MM.1S (cell line): Measurements from ENCODE around the gene RPL18A.

Source experiments
- DNase-seq: peaks from one replicate; pipeline ENCODE4 v3.0.0-alpha.2; 2015
- H2AFZ ChIP-seq: fragments of 300-600 bp; sonication (generic); 2 replicates; pipeline ENCODE4 v1.6.0; 2016; ENCODE audit warnings: antibody characterized with exemption, low read length
- H3F3A ChIP-seq: fragments of 300-600 bp; sonication (generic); 2 replicates; pipeline ENCODE4 v1.6.1; 2016; ENCODE audit warnings: mild to moderate bottlenecking, antibody characterized with exemption, low read length, moderate library complexity, mixed read lengths; ENCODE audit not compliant: insufficient read depth
- H3K27ac ChIP-seq: fragments of 300-600 bp; sonication (generic); 2 replicates; pipeline ENCODE4 v1.5.1; 2016; ENCODE audit warnings: mild to moderate bottlenecking, low read length
- H3K27me3 ChIP-seq: fragments of 300-600 bp; sonication (generic); replicated peaks from 2 replicates; pipeline ENCODE4 v1.6.0; 2016; ENCODE audit warnings: low read length; ENCODE audit not compliant: insufficient read depth
- H3K36me3 ChIP-seq: fragments of 300-600 bp; sonication (generic); replicated peaks from 2 replicates; pipeline ENCODE4 v1.6.1; 2016; ENCODE audit warnings: mild to moderate bottlenecking, low read length, mixed read lengths; ENCODE audit not compliant: insufficient read depth
- H3K4me1 ChIP-seq: fragments of 300-600 bp; sonication (generic); 2 replicates; pipeline ENCODE4 v1.6.1; 2016; ENCODE audit warnings: low read length, mixed read lengths
- H3K4me2 ChIP-seq: fragments of 300-600 bp; sonication (generic); 2 replicates; pipeline ENCODE4 v1.6.0; 2016; ENCODE audit warnings: low read depth, low read length
- H3K4me3 ChIP-seq: fragments of 300-600 bp; sonication (generic); 2 replicates; pipeline ENCODE4 v1.5.1; 2016; ENCODE audit warnings: low read length, mixed read lengths
- H3K79me2 ChIP-seq: fragments of 300-600 bp; sonication (generic); 2 replicates; pipeline ENCODE4 v1.6.1; 2016; ENCODE audit warnings: mixed run types, low read length, mixed read lengths
- H3K9ac ChIP-seq: fragments of 300-600 bp; sonication (generic); 2 replicates; pipeline ENCODE4 v1.6.1; 2016; ENCODE audit warnings: low read length, mixed read lengths
- H3K9me2 ChIP-seq: fragments of 300-600 bp; sonication (generic); replicated peaks from 2 replicates; pipeline ENCODE4 v1.6.1; 2016; ENCODE audit warnings: mild to moderate bottlenecking, low read length, mixed read lengths; ENCODE audit not compliant: insufficient read depth
- H3K9me3 ChIP-seq: fragments of 300-600 bp; sonication (generic); replicated peaks from 2 replicates; pipeline ENCODE4 v1.6.1; 2016; ENCODE audit warnings: mild to moderate bottlenecking, low read length, mixed read lengths; ENCODE audit not compliant: insufficient read depth
- H4K20me1 ChIP-seq: fragments of 300-600 bp; sonication (generic); 2 replicates; pipeline ENCODE4 v1.6.1; 2016; ENCODE audit warnings: mild to moderate bottlenecking, low read length, moderate library complexity, mixed read lengths; ENCODE audit not compliant: insufficient read depth
- CTCF ChIP-seq: fragments of 300-600 bp; sonication (generic); IDR thresholded peaks from 2 replicates; pipeline ENCODE4 v1.5.1; 2016; ENCODE audit warnings: antibody characterized with exemption, low read length, mixed read lengths
- EZH2 ChIP-seq: fragments of 300-600 bp; sonication (generic); optimal IDR thresholded peaks from 2 replicates; pipeline ENCODE3; 2017; ENCODE audit warnings: low read depth, mild to moderate bottlenecking, antibody characterized with exemption, low read length, mixed read lengths
- EZH2phosphoT487 ChIP-seq: fragments of 300-600 bp; sonication (generic); IDR thresholded peaks from 2 replicates; pipeline ENCODE4 v1.6.1; 2018; ENCODE audit warnings: antibody characterized with exemption, low read length

The RPL18A gene

GRCh38 chr19:17863520-17864182, 3.9 kb downstream of the RPL18A start:
- no peak for TF ChIP-seq EZH2
- TF ChIP-seq CTCF, result no peak
- no peak for TF ChIP-seq EZH2phosphoT487
- H2AFZ ChIP-seq, result no peak overlapping the region
- H3K79me2 ChIP-seq, result peaks cover 29% of the 10 kb centered on the region
- H3K27ac ChIP-seq, result no peak overlapping the region
- H3K9me2 ChIP-seq, result no peaks in the 10 kb centered on the region
- H4K20me1 ChIP-seq, result peaks cover 36% of the 10 kb centered on the region
- H3K4me2 ChIP-seq, result no peak overlapping the region
- H3K4me1 ChIP-seq, result peaks cover 15% of the 10 kb centered on the region
- H3F3A ChIP-seq, result peaks cover 55% of the 10 kb centered on the region
- H3K9me3 ChIP-seq, result no peaks in the 10 kb centered on the region
- H3K36me3 ChIP-seq, result peaks cover 15% of the 10 kb centered on the region
- no peak for DNase-seq
- H3K9ac ChIP-seq, result no peak overlapping the region
- H3K4me3 ChIP-seq, result no peak overlapping the region
- peaks cover 20% of the 10 kb centered on the region for H3K27me3 ChIP-seq

- no peak for DNase-seq
- peaks cover 9% of the 10 kb centered on the region; the same call in 1 of the 2 replicates for H3K4me1 ChIP-seq
- H4K20me1 ChIP-seq, result peaks cover 33% of the 10 kb centered on the region
- H3K36me3 ChIP-seq, result peaks cover 15% of the 10 kb centered on the region
- TF ChIP-seq EZH2 (no peak), EZH2phosphoT487 (no peak), CTCF (no peak)
- H3K9me3 ChIP-seq, result no peaks in the 10 kb centered on the region
- no peak overlapping the region for H3K9ac ChIP-seq
- H3F3A ChIP-seq, result peaks cover 48% of the 10 kb centered on the region
- H3K27ac ChIP-seq, result no peak overlapping the region
- peaks cover 36% of the 10 kb centered on the region for H3K27me3 ChIP-seq
- H3K4me2 ChIP-seq, result no peak overlapping the region
- no peak overlapping the region for H2AFZ ChIP-seq
- no peak overlapping the region for H3K4me3 ChIP-seq
- H3K79me2 ChIP-seq, result peaks cover 19% of the 10 kb centered on the region
- H3K9me2 ChIP-seq, result no peaks in the 10 kb centered on the region
These were observed 5.9 kb downstream of the RPL18A start for GRCh38 chr19:17865364-17866311.

- peaks cover 40% of the 10 kb centered on the region for H3F3A ChIP-seq
- H3K9me2 ChIP-seq, result no peaks in the 10 kb centered on the region
- H4K20me1 ChIP-seq, result peaks cover 25% of the 10 kb centered on the region
- peaks cover 14% of the 10 kb centered on the region for H3K36me3 ChIP-seq
- H3K27me3 ChIP-seq, result peaks cover 44% of the 10 kb centered on the region
- H3K9ac ChIP-seq, result no peak overlapping the region
- H2AFZ ChIP-seq, result no peak overlapping the region
- H3K4me1 ChIP-seq, result 0 out of 2 replicates have a peak, but pooled peaks cover 4% of the 10 kb centered on the region
- no peak overlapping the region for H3K4me3 ChIP-seq
- TF ChIP-seq EZH2phosphoT487, result no peak
- TF ChIP-seq EZH2, result no peak
- TF ChIP-seq CTCF, result no peak
- H3K79me2 ChIP-seq, result peaks cover 11% of the 10 kb centered on the region
- no peak overlapping the region for H3K27ac ChIP-seq
- H3K4me2 ChIP-seq, result no peak overlapping the region
- no peaks in the 10 kb centered on the region for H3K9me3 ChIP-seq
- no peak for DNase-seq
These were observed 6.7 kb downstream of the RPL18A start for GRCh38 chr19:17866312-17866963.
